Osteoblast (primary cell): ENCODE measurements around the gene PSD4. TPM values are rescaled to one million over a fixed set of nuclear protein-coding genes. Genes with fewer than 3 reads are reported as not detected.

ENCODE experiments used
- DNase-seq: peaks from one replicate; pipeline ENCODE4 v3.0.0; 2011; ENCODE audit warnings: low spot score, mixed read lengths; ENCODE audit not compliant: insufficient read length; ENCODE audit errors: missing footprints
- H2AFZ ChIP-seq: 2 replicates; pipeline ENCODE4 v1.6.0; 2011; ENCODE audit warnings: mild to moderate bottlenecking, low read length
- H3K27ac ChIP-seq: 2 replicates; pipeline ENCODE4 v1.5.1; 2011; ENCODE audit warnings: mild to moderate bottlenecking, low read depth, low read length, moderate library complexity
- H3K27me3 ChIP-seq: 2 replicates; pipeline ENCODE4 v1.6.0; 2012; ENCODE audit warnings: mild to moderate bottlenecking, control low read depth, inconsistent platforms, low read length, moderate library complexity; ENCODE audit not compliant: insufficient read depth
- H3K36me3 ChIP-seq: 2 replicates; pipeline ENCODE4 v1.5.1; 2011; ENCODE audit warnings: mild to moderate bottlenecking, low read length, control low read depth, moderate library complexity; ENCODE audit not compliant: insufficient read depth
- H3K4me1 ChIP-seq: 2 replicates; pipeline ENCODE4 v1.5.1; 2011; ENCODE audit warnings: mild to moderate bottlenecking, low read length, control low read depth, moderate library complexity; ENCODE audit not compliant: insufficient read depth
- H3K4me2 ChIP-seq: 2 replicates; pipeline ENCODE4 v1.6.0; 2011; ENCODE audit warnings: mild to moderate bottlenecking, low read length; ENCODE audit not compliant: insufficient read depth
- H3K4me3 ChIP-seq: fragments of 200-600 bp; sonication (generic); 3 replicates; pipeline ENCODE4 v1.5.1; 2012; ENCODE audit warnings: mild to moderate bottlenecking, low read length, inconsistent platforms; ENCODE audit not compliant: insufficient read depth
- H3K79me2 ChIP-seq: 2 replicates; pipeline ENCODE4 v1.6.0; 2012; ENCODE audit warnings: mild to moderate bottlenecking, low read length, control low read depth, inconsistent platforms; ENCODE audit not compliant: insufficient read depth
- H3K9me3 ChIP-seq: 2 replicates; pipeline ENCODE4 v1.5.1; 2011; ENCODE audit warnings: low read depth, low read length, control low read depth
- H4K20me1 ChIP-seq: 2 replicates; pipeline ENCODE4 v1.6.0; 2012; ENCODE audit warnings: mild to moderate bottlenecking, low read length, control low read depth; ENCODE audit not compliant: insufficient read depth
- total RNA-seq: library from RNA; depleted of rRNA; stranded (reverse); fragments of >200 nt; gene quantifications from 2 replicates; pipeline ENCODE4 v1.2.3, GENCODE V29; 2012
- TF ChIP-seq, protein P1 (sequence below): IDR thresholded peaks from 2 replicates; pipeline ENCODE4 v1.5.1; 2011; ENCODE audit warnings: mild to moderate bottlenecking, low read depth, low read length, moderate library complexity; ENCODE audit errors: extremely low read depth

PSD4 gene
- total RNA-seq, 1 donor: 1.8 TPM

DNA sequence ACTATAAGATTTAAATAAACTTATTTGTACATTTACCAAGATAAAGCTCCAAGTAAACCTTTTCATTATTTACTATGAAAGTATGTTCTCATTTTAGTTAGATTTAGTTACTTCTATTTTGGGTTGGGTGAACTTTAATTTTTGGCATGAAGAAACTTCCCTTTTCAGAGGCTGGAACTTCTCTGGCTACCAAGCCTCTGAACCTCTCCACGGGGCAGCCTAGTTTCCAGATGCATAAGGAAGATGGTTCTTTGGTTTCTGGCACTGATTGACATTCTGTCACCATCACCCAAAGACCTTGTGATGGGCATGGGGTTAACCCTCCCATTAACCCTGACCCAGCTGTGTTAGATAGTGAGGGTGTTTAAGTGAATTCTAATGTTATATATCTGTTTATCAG is 17.1 kb downstream of the PSD4 start:
- Histone ChIP-seq H2AFZ (no peak overlapping the region), H3K79me2 (no peaks in the 10 kb centered on the region), H3K27ac (no peak overlapping the region), H3K27me3 (no peaks in the 10 kb centered on the region), H3K4me3 (no peak overlapping the region), H3K4me2 (no peak overlapping the region), H4K20me1 (peaks cover 2% of the 10 kb centered on the region), H3K36me3 (no peaks in the 10 kb centered on the region), H3K4me1 (no peaks in the 10 kb centered on the region), H3K9me3 (no peaks in the 10 kb centered on the region)
- no peak for DNase-seq
- TF ChIP-seq, protein P1, sequence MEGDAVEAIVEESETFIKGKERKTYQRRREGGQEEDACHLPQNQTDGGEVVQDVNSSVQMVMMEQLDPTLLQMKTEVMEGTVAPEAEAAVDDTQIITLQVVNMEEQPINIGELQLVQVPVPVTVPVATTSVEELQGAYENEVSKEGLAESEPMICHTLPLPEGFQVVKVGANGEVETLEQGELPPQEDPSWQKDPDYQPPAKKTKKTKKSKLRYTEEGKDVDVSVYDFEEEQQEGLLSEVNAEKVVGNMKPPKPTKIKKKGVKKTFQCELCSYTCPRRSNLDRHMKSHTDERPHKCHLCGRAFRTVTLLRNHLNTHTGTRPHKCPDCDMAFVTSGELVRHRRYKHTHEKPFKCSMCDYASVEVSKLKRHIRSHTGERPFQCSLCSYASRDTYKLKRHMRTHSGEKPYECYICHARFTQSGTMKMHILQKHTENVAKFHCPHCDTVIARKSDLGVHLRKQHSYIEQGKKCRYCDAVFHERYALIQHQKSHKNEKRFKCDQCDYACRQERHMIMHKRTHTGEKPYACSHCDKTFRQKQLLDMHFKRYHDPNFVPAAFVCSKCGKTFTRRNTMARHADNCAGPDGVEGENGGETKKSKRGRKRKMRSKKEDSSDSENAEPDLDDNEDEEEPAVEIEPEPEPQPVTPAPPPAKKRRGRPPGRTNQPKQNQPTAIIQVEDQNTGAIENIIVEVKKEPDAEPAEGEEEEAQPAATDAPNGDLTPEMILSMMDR: no peak

DNA sequence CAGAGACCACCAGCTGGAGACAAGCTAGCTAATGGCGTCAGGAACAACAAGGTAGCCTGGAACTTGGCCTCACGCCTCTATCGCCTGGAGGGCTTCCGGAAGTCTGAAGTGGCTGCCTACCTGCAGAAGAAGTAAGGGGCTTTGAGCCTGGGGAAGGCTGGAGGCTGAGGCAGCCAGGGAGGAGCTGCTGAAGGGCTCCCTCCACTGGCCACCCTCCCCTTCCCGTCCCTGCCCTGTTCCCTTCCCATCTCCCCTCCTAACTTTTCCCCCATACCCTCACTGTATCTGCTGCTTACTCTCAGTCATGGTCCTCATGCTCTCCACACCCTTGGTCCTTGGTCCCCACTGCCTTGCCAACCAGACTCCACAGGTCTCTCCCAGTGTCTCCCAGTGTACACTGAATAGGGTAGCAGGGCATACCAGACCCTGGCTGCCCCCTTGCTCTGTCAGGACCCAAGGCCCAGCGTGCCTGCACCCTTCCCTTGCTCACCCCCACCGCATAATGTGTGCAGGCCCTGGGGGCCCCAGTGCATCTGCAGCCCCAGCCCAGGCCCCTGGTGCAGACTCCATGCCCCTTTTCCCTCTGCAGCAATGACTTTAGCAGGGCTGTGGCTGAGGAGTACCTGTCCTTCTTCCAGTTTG is 18.8 kb downstream of the PSD4 start:
- Histone ChIP-seq H4K20me1 (peaks cover 2% of the 10 kb centered on the region), H3K27ac (no peak overlapping the region), H3K4me2 (no peak overlapping the region), H2AFZ (no peak overlapping the region), H3K27me3 (no peaks in the 10 kb centered on the region), H3K4me1 (no peaks in the 10 kb centered on the region), H3K79me2 (no peaks in the 10 kb centered on the region), H3K4me3 (no peak overlapping the region), H3K36me3 (no peaks in the 10 kb centered on the region), H3K9me3 (no peaks in the 10 kb centered on the region)
- TF ChIP-seq, protein P1: no peak
- peak; percentile 19 for DNase-seq

DNA sequence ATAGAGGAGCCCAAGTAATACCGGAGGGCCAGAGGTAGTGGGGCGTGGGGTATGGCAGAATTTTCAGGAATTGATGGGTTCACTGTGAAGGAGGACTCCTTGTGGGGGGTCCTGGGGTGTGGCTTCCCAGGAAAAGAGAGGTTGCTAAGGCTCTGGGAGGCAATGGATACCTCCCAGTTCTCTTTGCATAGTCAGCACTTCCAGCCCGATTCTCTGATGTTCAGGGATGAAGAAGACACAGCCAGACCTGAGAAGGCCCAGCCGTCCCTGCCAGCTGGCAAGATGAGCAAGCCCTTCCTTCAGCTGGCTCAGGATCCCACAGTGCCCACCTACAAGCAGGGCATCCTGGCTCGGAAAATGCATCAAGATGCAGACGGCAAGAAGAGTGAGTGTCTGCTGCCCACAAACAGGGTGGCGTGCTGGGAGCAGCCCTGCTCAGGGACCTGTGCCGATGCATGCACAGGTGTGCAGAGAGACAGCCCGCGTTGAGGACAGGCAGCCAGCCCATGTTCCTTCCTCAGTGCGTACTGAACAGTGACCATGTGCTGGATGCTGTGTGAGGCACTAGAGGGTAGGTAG is 22.2 kb downstream of the PSD4 start:
- DNase-seq: peak; percentile 32
- Histone ChIP-seq H3K4me2 (no peak overlapping the region), H3K4me1 (peaks cover 6% of the 10 kb centered on the region), H4K20me1 (peaks cover 2% of the 10 kb centered on the region), H3K79me2 (no peaks in the 10 kb centered on the region), H3K27ac (no peak overlapping the region), H3K4me3 (no peak overlapping the region), H3K36me3 (no peaks in the 10 kb centered on the region), H3K9me3 (no peaks in the 10 kb centered on the region), H2AFZ (no peak overlapping the region), H3K27me3 (no peaks in the 10 kb centered on the region)
- TF ChIP-seq, protein P1: no peak

DNA sequence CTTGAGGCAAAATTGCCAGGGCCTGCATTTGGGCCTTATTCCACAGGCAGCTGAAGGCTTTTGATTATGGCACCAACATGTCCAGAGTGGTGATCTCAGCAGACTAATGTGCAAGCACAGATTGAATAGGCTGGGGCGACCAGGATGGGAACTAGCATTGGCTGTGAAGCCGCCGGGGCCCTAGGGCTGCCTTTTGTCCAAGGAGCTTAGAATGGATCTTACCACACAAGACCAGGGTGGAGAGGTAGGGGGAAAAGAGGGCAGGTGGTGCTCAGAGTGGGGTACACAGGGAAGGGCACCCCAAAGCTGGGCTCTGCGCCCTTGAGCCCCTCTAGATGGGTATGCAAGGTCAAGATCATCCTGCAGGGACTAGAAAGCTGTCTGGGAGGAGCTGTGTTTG is 23.1 kb downstream of the PSD4 start:
- peaks cover 6% of the 10 kb centered on the region for H3K4me1 ChIP-seq
- no peaks in the 10 kb centered on the region for H3K9me3 ChIP-seq
- peak; percentile 43 for DNase-seq
- H3K27me3 ChIP-seq: no peaks in the 10 kb centered on the region
- H3K4me3 ChIP-seq: no peak overlapping the region
- no peak overlapping the region for H2AFZ ChIP-seq
- H3K79me2 ChIP-seq: no peaks in the 10 kb centered on the region
- H3K27ac ChIP-seq: no peak overlapping the region
- H4K20me1 ChIP-seq: peaks cover 2% of the 10 kb centered on the region
- H3K4me2 ChIP-seq: no peak overlapping the region
- H3K36me3 ChIP-seq: no peaks in the 10 kb centered on the region
- TF ChIP-seq, protein P1: no peak
